Measurements from ENCODE around the gene VRTN.

Gene VRTN, protein sequence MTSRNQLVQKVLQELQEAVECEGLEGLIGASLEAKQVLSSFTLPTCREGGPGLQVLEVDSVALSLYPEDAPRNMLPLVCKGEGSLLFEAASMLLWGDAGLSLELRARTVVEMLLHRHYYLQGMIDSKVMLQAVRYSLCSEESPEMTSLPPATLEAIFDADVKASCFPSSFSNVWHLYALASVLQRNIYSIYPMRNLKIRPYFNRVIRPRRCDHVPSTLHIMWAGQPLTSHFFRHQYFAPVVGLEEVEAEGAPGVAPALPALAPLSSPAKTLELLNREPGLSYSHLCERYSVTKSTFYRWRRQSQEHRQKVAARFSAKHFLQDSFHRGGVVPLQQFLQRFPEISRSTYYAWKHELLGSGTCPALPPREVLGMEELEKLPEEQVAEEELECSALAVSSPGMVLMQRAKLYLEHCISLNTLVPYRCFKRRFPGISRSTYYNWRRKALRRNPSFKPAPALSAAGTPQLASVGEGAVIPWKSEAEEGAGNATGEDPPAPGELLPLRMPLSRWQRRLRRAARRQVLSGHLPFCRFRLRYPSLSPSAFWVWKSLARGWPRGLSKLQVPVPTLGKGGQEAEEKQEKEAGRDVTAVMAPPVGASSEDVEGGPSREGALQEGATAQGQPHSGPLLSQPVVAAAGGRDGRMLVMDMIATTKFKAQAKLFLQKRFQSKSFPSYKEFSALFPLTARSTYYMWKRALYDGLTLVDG

DNA sequence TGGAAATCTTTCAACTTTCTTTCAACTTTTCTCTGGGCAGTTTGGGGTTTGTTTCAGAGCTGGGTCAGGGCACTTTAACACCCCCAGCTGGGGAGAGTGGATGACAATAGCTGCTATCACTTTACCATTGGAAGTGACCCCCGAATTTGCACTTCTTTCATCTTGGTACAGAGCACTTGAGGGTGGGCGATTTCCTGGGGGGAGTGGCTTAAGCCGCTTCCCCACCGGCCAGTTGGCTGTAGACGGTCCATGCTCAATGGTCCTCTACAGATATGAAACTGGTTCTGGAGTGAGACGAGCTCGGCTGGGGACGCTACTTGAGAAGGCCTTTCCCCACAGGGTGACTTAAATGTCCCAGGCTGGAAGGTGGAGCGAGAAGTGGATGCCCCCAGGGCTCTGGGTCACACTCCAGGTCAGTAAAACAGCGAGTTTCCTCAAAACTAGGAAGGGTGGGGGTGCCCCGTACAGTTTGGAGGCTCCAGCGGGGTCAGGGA lies at the start of gene VRTN:
Gene VRTN (plus strand): TSS at position 231 of the 494 bp plus-strand sequence. CDS start 8,313 bp downstream, outside the sequence.
- Histone ChIP-seq H3K27me3 (ENCODE audit: control insufficient read depth in 1 of 2, insufficient read depth in 2 of 2, low read length in 2 of 2) (no peaks in the 10 kb centered on the region), H3K9me3 (ENCODE audit: control insufficient read depth in 1 of 2, low read length in 2 of 2) (no peaks in the 10 kb centered on the region), H3K4me1 (ENCODE audit: control insufficient read depth in 1 of 2, insufficient read depth in 2 of 2, low read length in 2 of 2) (peaks cover 20 to 26% of the 10 kb centered on the region in 2 donors), H3K4me3 (ENCODE audit: low read depth in 1 of 2, low read length in 2 of 2) (peak within 1 kb of the TSS in 1 of 2 donors; percentile 28), H3K9ac (ENCODE audit: low read depth in 1 of 2, low read length in 2 of 2) (no peak within 1 kb of the TSS), H3K27ac (ENCODE audit: low read depth, low read length) (no peak within 1 kb of the TSS), H3K36me3 (ENCODE audit: control insufficient read depth in 1 of 2, insufficient read depth in 2 of 2, low read length in 2 of 2) (no peaks in the 10 kb centered on the region)

DNA sequence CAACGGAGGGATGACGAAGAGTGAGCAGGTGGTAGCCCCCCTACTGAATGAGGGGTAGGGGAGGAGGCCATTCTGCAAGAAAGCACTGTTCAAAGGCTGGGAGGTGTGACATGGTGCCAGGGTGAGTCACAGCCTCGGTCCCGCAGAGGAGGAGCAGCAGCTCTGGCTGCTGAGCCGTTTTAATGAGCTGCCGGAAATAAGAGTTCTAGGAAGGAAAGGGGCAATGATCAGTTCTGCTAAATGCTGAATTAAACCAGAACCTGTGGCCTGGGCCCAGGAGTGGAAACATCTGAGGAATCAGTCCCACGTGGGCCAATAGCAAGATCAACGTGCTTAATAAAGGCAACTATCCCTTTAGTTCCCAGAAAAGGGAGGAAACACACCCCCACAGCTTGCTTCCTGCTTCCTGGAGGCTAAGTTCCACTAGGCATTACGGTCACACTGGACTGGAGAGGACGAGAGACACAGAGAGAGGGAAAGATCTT lies 49.2 kb upstream of the VRTN start:
- H3K27ac ChIP-seq (ENCODE audit: low read depth, low read length): peak overlapping the region; percentile 43
- H3K4me1 ChIP-seq (ENCODE audit: control insufficient read depth in 1 of 2, insufficient read depth in 2 of 2, low read length in 2 of 2): peaks cover 17 to 23% of the 10 kb centered on the region in 2 donors
- H3K4me3 ChIP-seq (ENCODE audit: low read depth in 1 of 2, low read length in 2 of 2): peak overlapping the region; percentile 6 to 16
- peaks cover 20 to 48% of the 10 kb centered on the region in 2 donors for H3K36me3 ChIP-seq (ENCODE audit: control insufficient read depth in 1 of 2, insufficient read depth in 2 of 2, low read length in 2 of 2)
- H3K9ac ChIP-seq (ENCODE audit: low read depth in 1 of 2, low read length in 2 of 2): peak overlapping the region in 1 of 2 donors; percentile 41
- H3K27me3 ChIP-seq (ENCODE audit: control insufficient read depth in 1 of 2, insufficient read depth in 2 of 2, low read length in 2 of 2): no peaks in the 10 kb centered on the region
- H3K9me3 ChIP-seq (ENCODE audit: control insufficient read depth in 1 of 2, low read length in 2 of 2): no peaks in the 10 kb centered on the region

DNA sequence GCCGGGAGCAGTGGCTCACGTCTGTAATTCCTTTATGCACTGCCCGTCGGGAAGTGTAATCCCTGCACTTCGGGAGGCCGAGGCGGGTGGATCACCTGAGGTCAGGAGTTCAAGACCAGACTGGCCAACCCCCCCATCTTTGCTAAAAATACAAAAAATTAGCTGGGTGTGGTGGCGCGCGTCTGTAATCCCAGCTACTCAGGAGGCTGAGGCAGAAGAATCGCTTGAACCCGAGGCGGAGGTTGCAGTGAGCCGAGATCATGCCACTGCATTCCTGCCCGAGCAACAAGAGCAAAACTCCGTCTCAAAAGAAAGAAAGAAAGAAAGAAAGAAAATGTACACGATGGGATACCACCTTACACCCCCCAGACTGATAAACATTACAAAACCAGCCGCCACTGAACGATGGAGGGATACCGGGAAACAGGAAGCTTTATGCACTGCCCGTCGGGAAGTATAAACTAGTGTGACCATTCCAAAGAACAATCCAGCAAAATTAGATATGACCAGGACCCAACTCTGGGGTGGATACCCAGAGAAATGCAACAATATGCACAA lies 46.6 kb upstream of the VRTN start:
- peak overlapping the region; percentile 60 to 93 for H3K9ac ChIP-seq (ENCODE audit: low read depth in 1 of 2, low read length in 2 of 2)
- H3K27ac ChIP-seq (ENCODE audit: low read depth, low read length): no peak overlapping the region
- no peaks in the 10 kb centered on the region for H3K9me3 ChIP-seq (ENCODE audit: control insufficient read depth in 1 of 2, low read length in 2 of 2)
- peaks cover 10 to 16% of the 10 kb centered on the region in 2 donors for H3K4me1 ChIP-seq (ENCODE audit: control insufficient read depth in 1 of 2, insufficient read depth in 2 of 2, low read length in 2 of 2)
- peak overlapping the region; percentile 86 to 95 for H3K4me3 ChIP-seq (ENCODE audit: low read depth in 1 of 2, low read length in 2 of 2)
- peaks cover 9 to 25% of the 10 kb centered on the region in 2 donors for H3K36me3 ChIP-seq (ENCODE audit: control insufficient read depth in 1 of 2, insufficient read depth in 2 of 2, low read length in 2 of 2)
- no peaks in the 10 kb centered on the region for H3K27me3 ChIP-seq (ENCODE audit: control insufficient read depth in 1 of 2, insufficient read depth in 2 of 2, low read length in 2 of 2)

DNA sequence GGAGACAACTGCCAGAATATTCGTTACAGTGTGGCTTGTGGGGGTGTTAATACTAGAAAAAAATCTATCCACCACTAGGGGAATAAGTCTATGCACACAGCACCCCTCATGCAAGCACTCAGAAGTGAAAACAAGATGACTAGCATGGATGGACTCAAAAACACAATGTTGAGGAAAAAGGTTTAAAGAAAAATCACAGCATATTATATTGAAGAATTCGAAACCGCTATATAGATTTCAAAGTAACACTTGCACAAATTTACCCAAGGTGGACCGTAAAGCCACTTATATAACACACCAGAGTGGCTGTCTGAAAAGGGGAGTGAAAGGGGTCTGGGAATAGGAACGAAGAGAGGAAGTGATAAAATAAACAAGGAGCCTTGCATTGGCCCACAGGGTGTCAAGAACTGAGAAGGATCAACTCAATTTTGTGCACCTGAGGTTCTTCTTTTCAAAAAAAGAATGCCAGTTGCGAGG lies 46.1 kb upstream of the VRTN start:
- Histone ChIP-seq H3K27me3 (ENCODE audit: control insufficient read depth in 1 of 2, insufficient read depth in 2 of 2, low read length in 2 of 2) (no peaks in the 10 kb centered on the region), H3K36me3 (ENCODE audit: control insufficient read depth in 1 of 2, insufficient read depth in 2 of 2, low read length in 2 of 2) (peaks cover 6 to 20% of the 10 kb centered on the region in 2 donors), H3K27ac (ENCODE audit: low read depth, low read length) (peak overlapping the region; percentile 56), H3K4me1 (ENCODE audit: control insufficient read depth in 1 of 2, insufficient read depth in 2 of 2, low read length in 2 of 2) (peaks cover 10 to 16% of the 10 kb centered on the region in 2 donors), H3K9me3 (ENCODE audit: control insufficient read depth in 1 of 2, low read length in 2 of 2) (no peaks in the 10 kb centered on the region), H3K9ac (ENCODE audit: low read depth in 1 of 2, low read length in 2 of 2) (peak overlapping the region; percentile 73 to 93), H3K4me3 (ENCODE audit: low read depth in 1 of 2, low read length in 2 of 2) (peak overlapping the region; percentile 86 to 95)

DNA sequence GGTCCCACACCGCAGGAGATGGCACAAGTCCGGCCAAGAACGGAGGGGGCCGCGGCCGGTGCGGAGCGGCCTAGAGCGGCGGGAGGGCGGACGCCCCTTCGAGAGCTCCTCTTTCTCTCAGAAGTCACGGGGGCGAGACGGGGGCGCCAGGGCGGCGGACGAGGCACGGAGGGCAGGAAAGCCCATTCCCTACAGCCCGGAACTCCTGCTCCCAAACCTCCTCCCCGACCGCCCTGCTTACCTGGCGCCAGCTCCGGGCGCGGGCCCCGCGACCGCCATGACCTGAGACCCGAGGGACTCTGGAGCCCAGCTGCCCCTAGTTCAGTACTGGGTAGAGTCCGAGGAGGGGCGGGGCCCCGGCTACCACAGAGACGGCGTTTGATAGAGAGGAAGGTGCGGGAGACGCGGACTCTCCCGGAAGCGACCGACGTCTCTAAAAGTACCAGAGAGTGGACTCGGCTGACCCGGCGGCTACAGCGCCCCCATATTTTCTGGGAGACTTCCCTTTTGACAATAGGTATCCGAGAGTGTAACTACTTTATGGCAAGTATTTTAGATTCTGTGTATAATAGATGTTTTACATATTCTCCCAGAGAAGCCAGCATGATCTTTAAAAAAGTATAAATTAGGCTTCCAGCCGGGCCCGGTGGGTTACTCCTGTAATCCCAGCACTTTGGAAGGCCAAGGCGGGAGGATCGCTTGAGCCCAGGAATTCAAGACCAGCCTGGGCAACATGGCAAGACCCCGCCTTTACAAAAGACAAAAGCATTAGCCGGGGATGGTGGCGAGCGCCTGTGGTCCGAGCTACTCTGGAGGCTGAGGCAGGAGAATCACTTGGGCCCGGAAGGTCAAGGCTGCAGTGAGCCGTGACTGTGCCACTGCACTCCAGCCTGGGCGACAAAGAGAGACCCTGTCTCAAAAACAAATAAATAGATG lies 45.4 kb upstream of the VRTN start, which contains the start of gene ABCD4:
Gene ABCD4 (minus strand): TSS at position 301 of the 936 bp plus-strand sequence. CDS start 22 bp downstream, at position 279.
- H3K4me3 ChIP-seq (ENCODE audit: low read depth in 1 of 2, low read length in 2 of 2): peak within 1 kb of the TSS; percentile 86 to 95
- H3K27me3 ChIP-seq (ENCODE audit: control insufficient read depth in 1 of 2, insufficient read depth in 2 of 2, low read length in 2 of 2): no peaks in the 10 kb centered on the region
- peaks cover 10 to 16% of the 10 kb centered on the region in 2 donors for H3K4me1 ChIP-seq (ENCODE audit: control insufficient read depth in 1 of 2, insufficient read depth in 2 of 2, low read length in 2 of 2)
- peak within 1 kb of the TSS; percentile 73 to 93 for H3K9ac ChIP-seq (ENCODE audit: low read depth in 1 of 2, low read length in 2 of 2)
- peak within 1 kb of the TSS; percentile 56 for H3K27ac ChIP-seq (ENCODE audit: low read depth, low read length)
- peaks cover 1 to 14% of the 10 kb centered on the region in 2 donors for H3K36me3 ChIP-seq (ENCODE audit: control insufficient read depth in 1 of 2, insufficient read depth in 2 of 2, low read length in 2 of 2)
- no peaks in the 10 kb centered on the region for H3K9me3 ChIP-seq (ENCODE audit: control insufficient read depth in 1 of 2, low read length in 2 of 2)

DNA sequence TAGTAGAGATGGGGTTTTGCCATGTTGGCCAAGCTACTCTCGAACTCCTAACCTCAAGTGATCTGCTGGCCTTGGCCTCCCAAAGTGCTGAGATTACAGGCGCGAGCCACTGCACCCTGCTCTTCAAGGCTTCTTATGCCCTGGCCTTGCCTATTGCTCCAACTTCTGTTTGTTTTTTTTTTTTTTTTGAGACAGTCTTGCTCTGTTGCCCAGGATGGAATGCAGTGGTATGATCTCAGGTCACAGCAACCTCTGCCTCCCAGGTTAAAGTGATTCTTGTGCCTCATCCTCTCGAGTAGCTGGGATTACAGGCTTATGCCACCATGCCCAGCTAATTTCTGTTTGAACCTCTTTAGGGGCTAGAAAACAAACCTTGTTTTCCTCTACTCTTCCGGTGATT lies 39.6 kb upstream of the VRTN start:
- H3K9me3 ChIP-seq (ENCODE audit: control insufficient read depth in 1 of 2, low read length in 2 of 2): no peaks in the 10 kb centered on the region
- H3K27ac ChIP-seq (ENCODE audit: low read depth, low read length): no peak overlapping the region
- no peak overlapping the region for H3K4me3 ChIP-seq (ENCODE audit: low read depth in 1 of 2, low read length in 2 of 2)
- H3K9ac ChIP-seq (ENCODE audit: low read depth in 1 of 2, low read length in 2 of 2): no peak overlapping the region
- H3K4me1 ChIP-seq (ENCODE audit: control insufficient read depth in 1 of 2, insufficient read depth in 2 of 2, low read length in 2 of 2): no peaks in the 10 kb centered on the region
- H3K36me3 ChIP-seq (ENCODE audit: control insufficient read depth in 1 of 2, insufficient read depth in 2 of 2, low read length in 2 of 2): no peaks in the 10 kb centered on the region
- H3K27me3 ChIP-seq (ENCODE audit: control insufficient read depth in 1 of 2, insufficient read depth in 2 of 2, low read length in 2 of 2): no peaks in the 10 kb centered on the region

DNA sequence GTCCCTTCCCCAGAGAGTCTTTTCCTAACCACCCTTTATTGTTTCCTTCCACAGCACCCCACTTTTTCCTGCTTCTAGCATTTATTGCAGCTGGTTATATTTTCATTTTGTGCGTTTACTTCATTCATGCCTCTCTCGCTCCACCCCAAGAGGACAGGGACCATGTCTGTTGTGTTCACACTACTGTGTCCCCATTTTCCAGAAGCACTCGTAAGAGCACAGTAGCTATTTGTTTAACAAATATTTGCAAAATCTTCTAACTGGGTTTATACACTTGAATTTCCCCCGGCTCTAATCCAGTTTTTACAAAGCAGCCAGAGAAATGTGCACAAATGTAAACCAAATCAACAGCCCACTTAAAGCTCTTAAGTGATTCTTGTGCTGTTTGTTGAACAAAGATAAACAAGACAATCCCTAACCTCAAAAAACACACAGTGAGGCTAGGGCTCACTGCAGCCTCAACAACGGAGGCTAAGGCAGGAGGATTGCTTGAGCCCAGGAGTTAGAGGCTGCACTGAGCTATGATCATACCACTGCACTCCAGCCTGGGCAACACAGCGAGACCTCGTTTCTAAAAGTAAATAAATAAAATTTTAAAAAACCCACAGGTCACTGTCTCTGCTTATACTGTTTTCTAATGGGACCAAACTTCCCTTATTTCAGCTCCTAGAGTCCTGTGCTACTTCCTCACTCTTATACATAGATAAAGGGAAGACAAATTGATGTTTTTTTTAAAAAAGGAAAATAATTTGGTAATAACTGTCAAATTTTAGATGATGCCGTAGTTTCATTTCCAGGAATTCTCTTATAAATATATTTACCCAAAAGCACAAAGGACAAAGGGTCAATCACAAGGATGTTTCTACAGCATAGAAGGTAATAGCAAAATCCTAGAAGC lies 38.9 kb upstream of the VRTN start:
- H3K9ac ChIP-seq (ENCODE audit: low read depth in 1 of 2, low read length in 2 of 2): no peak overlapping the region
- no peaks in the 10 kb centered on the region for H3K36me3 ChIP-seq (ENCODE audit: control insufficient read depth in 1 of 2, insufficient read depth in 2 of 2, low read length in 2 of 2)
- no peak overlapping the region for H3K27ac ChIP-seq (ENCODE audit: low read depth, low read length)
- H3K9me3 ChIP-seq (ENCODE audit: control insufficient read depth in 1 of 2, low read length in 2 of 2): no peaks in the 10 kb centered on the region
- no peaks in the 10 kb centered on the region for H3K4me1 ChIP-seq (ENCODE audit: control insufficient read depth in 1 of 2, insufficient read depth in 2 of 2, low read length in 2 of 2)
- H3K4me3 ChIP-seq (ENCODE audit: low read depth in 1 of 2, low read length in 2 of 2): no peak overlapping the region
- H3K27me3 ChIP-seq (ENCODE audit: control insufficient read depth in 1 of 2, insufficient read depth in 2 of 2, low read length in 2 of 2): no peaks in the 10 kb centered on the region

DNA sequence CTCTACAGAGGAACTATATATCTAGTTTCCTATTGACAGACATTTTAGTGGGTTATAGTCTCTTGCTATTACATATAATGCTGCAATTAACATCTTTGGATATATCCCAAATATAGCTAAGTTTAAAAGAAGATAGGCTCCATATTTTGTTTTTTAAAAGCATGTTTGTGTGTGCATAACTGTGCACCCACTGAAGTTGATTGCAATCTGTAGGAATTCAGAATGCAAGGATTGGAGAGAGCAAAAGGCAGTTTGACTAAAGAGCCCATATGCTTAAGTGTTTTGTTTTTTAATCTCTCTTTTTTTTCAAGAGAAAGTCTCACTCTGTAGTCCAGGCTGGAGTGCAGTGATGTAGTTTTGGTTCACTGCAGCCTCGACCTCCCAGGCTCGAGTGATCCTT lies 36.1 kb upstream of the VRTN start:
- no peaks in the 10 kb centered on the region for H3K9me3 ChIP-seq (ENCODE audit: control insufficient read depth in 1 of 2, low read length in 2 of 2)
- H3K36me3 ChIP-seq (ENCODE audit: control insufficient read depth in 1 of 2, insufficient read depth in 2 of 2, low read length in 2 of 2): no peaks in the 10 kb centered on the region
- peaks cover 0 to 2% of the 10 kb centered on the region in 2 donors for H3K27me3 ChIP-seq (ENCODE audit: control insufficient read depth in 1 of 2, insufficient read depth in 2 of 2, low read length in 2 of 2)
- no peak overlapping the region for H3K9ac ChIP-seq (ENCODE audit: low read depth in 1 of 2, low read length in 2 of 2)
- no peak overlapping the region for H3K27ac ChIP-seq (ENCODE audit: low read depth, low read length)
- H3K4me3 ChIP-seq (ENCODE audit: low read depth in 1 of 2, low read length in 2 of 2): no peak overlapping the region
- no peaks in the 10 kb centered on the region for H3K4me1 ChIP-seq (ENCODE audit: control insufficient read depth in 1 of 2, insufficient read depth in 2 of 2, low read length in 2 of 2)
